ENCODE measurements around the gene FBXO31. TPM values are rescaled to one million over a fixed set of nuclear protein-coding genes. Genes with fewer than 3 reads are reported as not detected.
A peak's percentile ranks its signal among the peaks of the same experiment; 100 is the strongest.

FBXO31 gene
- total RNA-seq, 1 experiment from 2014 or later = 53.9 TPM

- H3K27ac Mint-ChIP-seq (ENCODE audit: low read depth, unreplicated experiment) = peak overlapping the region; percentile 42
- CTCF ChIA-PET = interaction anchor here (0.6 to 1.2 kb wide), 3 partner anchors 22 to 277 kb away, joined by 4 to 6 read pairs (median 5); partner anchors contain the start of gene C16orf95
- BruUV-seq (replicated peaks) = no TSS peak
- intact Hi-C loops (cut with micrococcal nuclease) = no loop called here
- H3K36me3 Mint-ChIP-seq (ENCODE audit: insufficient read depth, unreplicated experiment) = peaks cover 85% of the 10 kb centered on the region
- H3K4me3 Mint-ChIP-seq (ENCODE audit: unreplicated experiment) = no peak overlapping the region
- H3K4me1 Mint-ChIP-seq (ENCODE audit: insufficient read depth, unreplicated experiment) = no peaks in the 10 kb centered on the region
- TF ChIP-seq, protein P1, sequence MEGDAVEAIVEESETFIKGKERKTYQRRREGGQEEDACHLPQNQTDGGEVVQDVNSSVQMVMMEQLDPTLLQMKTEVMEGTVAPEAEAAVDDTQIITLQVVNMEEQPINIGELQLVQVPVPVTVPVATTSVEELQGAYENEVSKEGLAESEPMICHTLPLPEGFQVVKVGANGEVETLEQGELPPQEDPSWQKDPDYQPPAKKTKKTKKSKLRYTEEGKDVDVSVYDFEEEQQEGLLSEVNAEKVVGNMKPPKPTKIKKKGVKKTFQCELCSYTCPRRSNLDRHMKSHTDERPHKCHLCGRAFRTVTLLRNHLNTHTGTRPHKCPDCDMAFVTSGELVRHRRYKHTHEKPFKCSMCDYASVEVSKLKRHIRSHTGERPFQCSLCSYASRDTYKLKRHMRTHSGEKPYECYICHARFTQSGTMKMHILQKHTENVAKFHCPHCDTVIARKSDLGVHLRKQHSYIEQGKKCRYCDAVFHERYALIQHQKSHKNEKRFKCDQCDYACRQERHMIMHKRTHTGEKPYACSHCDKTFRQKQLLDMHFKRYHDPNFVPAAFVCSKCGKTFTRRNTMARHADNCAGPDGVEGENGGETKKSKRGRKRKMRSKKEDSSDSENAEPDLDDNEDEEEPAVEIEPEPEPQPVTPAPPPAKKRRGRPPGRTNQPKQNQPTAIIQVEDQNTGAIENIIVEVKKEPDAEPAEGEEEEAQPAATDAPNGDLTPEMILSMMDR (IDR thresholded peaks at IDR 0.05; ENCODE audit: unreplicated experiment) = no peak
- POLR2A ChIA-PET = interaction anchor here (1.1 kb wide), 1 partner anchor 25 kb away, joined by 4 read pairs; no protein-coding TSS in a partner anchor
- DNase-seq (ENCODE audit: unreplicated experiment) = no peak
- no peaks in the 10 kb centered on the region for H3K27me3 Mint-ChIP-seq (ENCODE audit: insufficient read depth, unreplicated experiment)
- no peaks in the 10 kb centered on the region for H3K9me3 Mint-ChIP-seq (ENCODE audit: unreplicated experiment)
Measured at GRCh38 chr16:87339086-87339723, 44.4 kb downstream of the FBXO31 start.

DNA sequence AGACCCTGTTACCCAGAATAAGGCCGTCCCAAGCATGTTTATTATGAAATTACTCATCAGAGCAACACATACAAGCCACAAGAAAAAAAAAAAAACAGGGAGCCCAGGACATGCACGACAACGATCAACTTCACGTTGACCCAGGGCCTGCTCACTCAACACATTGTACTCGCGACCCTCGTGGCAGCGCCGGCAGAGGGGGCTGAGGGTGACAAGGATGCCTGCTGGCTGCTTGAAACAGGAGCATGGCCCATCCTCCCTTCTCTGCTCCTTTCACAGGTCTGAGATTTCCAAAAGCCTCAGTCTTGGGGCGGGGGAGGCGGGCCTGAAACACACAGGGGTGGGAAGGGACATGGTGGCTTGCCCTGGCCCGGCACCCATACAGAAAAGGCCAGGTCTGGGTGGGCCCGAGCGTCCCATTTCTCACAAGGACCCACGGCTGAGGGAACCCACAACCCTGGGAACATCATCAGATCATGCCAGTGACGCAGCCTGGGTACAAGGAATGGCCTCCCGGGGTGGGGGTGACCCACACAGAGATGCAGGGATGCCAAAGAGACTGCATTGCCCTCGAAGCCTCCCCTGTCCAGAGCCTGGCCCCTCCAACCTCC lies 45.3 kb downstream of the FBXO31 start:
- H3K27me3 Mint-ChIP-seq (ENCODE audit: insufficient read depth, unreplicated experiment) = no peaks in the 10 kb centered on the region
- peaks cover 79% of the 10 kb centered on the region for H3K36me3 Mint-ChIP-seq (ENCODE audit: insufficient read depth, unreplicated experiment)
- CTCF ChIA-PET = interaction anchor here (1.2 kb wide), 1 partner anchor 276 kb away, joined by 4 read pairs; no protein-coding TSS in a partner anchor

DNA sequence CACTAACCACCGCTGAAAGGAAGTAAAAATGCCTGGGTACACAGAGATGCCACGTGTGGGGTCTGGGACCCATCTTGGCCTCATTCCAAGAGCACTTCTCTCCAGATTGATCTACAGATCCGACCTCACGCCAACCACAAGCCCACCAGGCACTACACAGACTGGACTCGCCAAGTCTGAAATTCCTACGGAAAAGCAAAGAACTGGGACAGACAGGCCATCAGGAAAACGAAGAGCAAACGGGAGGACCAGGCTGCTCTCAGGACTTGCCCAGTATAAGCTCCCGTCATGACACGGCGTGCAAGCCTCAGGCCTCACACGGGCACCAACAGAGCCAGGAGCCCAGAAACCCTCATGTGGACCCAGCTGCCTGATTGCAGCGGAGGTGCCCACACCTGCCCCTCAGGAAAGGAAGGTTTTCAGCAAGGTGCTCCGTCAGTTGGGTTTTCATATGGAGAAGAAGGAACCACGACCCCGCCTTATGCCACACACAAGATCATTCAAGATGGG lies 46.3 kb downstream of the FBXO31 start:
- CTCF ChIA-PET = no interaction called here
- H3K9me3 Mint-ChIP-seq (ENCODE audit: unreplicated experiment) = no peaks in the 10 kb centered on the region
- POLR2A ChIA-PET = no interaction called here
- H3K36me3 Mint-ChIP-seq (ENCODE audit: insufficient read depth, unreplicated experiment) = peaks cover 71% of the 10 kb centered on the region
- H3K4me1 Mint-ChIP-seq (ENCODE audit: insufficient read depth, unreplicated experiment) = no peaks in the 10 kb centered on the region
- no peak overlapping the region for H3K27ac Mint-ChIP-seq (ENCODE audit: low read depth, unreplicated experiment)
- TF ChIP-seq, protein P1 (IDR thresholded peaks at IDR 0.05; ENCODE audit: unreplicated experiment) = no peak
- no TSS peak for BruUV-seq (replicated peaks)
- no peaks in the 10 kb centered on the region for H3K27me3 Mint-ChIP-seq (ENCODE audit: insufficient read depth, unreplicated experiment)
- intact Hi-C loops (cut with micrococcal nuclease) = no loop called here
- H3K4me3 Mint-ChIP-seq (ENCODE audit: unreplicated experiment) = no peak overlapping the region
- no peak for DNase-seq (ENCODE audit: unreplicated experiment)

More for the DNA sequence above, 45.3 kb downstream of the FBXO31 start:
- TF ChIP-seq, protein P1 (IDR thresholded peaks at IDR 0.05; ENCODE audit: unreplicated experiment) = no peak
- Mint-ChIP-seq H3K4me1 (ENCODE audit: insufficient read depth, unreplicated experiment) (no peaks in the 10 kb centered on the region), H3K27ac (ENCODE audit: low read depth, unreplicated experiment) (no peak overlapping the region), H3K9me3 (ENCODE audit: unreplicated experiment) (no peaks in the 10 kb centered on the region), H3K4me3 (ENCODE audit: unreplicated experiment) (no peak overlapping the region)
- DNase-seq (ENCODE audit: unreplicated experiment) = no peak
- intact Hi-C loops (cut with micrococcal nuclease) = no loop called here
- BruUV-seq (replicated peaks) = no TSS peak
- POLR2A ChIA-PET = no interaction called here

GRCh38 chr16:87336434-87337240 lies 46.9 kb downstream of the FBXO31 start:
- H3K4me3 Mint-ChIP-seq (ENCODE audit: unreplicated experiment) = no peak overlapping the region

More at GRCh38 chr16:87336434-87337240, 46.9 kb downstream of the FBXO31 start:
- no TSS peak for BruUV-seq (replicated peaks)
- H3K27ac Mint-ChIP-seq (ENCODE audit: low read depth, unreplicated experiment) = no peak overlapping the region
- intact Hi-C loops (cut with micrococcal nuclease) = no loop called here
- H3K36me3 Mint-ChIP-seq (ENCODE audit: insufficient read depth, unreplicated experiment) = peaks cover 71% of the 10 kb centered on the region
- CTCF ChIA-PET = no interaction called here
- TF ChIP-seq, protein P1 (IDR thresholded peaks at IDR 0.05; ENCODE audit: unreplicated experiment) = no peak
- H3K27me3 Mint-ChIP-seq (ENCODE audit: insufficient read depth, unreplicated experiment) = no peaks in the 10 kb centered on the region
- no peaks in the 10 kb centered on the region for H3K9me3 Mint-ChIP-seq (ENCODE audit: unreplicated experiment)
- no peaks in the 10 kb centered on the region for H3K4me1 Mint-ChIP-seq (ENCODE audit: insufficient read depth, unreplicated experiment)
- POLR2A ChIA-PET = no interaction called here
- no peak for DNase-seq (ENCODE audit: unreplicated experiment)
